ENCODE measurements around the gene ERGIC1.
A peak's percentile ranks its signal among the peaks of the same experiment; 100 is the strongest.
"Not testable (repeated sequence)": the region's sequence is repeated elsewhere in the genome, so short reads cannot be mapped to it uniquely, and the experiment has no call there.

Gene ERGIC1

DNA sequence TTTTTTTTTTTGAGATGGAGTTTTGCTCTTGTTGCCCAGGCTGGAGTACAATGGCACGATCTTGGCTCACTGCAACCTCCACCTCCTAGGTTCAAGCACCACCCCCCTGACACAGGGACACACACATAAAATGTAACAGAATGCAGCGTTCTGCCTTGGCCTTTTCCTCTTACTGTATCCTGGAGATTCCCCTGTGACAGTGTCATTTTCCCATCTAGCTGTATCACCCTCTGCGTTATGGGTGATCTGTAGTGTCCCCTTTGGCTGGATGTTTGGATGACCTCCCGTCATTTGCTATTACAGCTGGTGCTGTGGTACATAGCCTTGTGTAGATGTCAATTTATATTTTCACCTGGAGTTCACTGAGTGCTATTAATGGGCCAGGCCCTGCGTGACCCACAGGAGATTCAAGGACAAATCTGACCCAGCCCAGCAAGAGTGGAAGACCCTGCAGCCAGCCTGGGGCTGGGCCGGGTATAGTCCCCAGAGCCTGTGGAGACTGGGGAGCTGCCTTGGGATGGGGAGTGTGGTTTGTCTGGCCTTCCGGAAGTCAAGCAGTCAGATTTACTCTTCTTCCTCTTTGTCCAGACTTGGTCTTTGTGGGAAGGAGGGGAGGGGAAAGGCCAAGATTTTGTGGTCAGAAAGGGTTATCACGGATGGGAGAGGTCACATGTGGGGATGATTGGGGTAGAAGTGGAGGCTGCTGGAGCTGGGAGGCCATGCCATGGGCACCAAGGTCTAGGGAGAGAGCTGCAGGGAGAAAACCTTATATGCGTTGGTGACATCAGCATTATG, 43.6 kb downstream of the ERGIC1 start:
- peak in 1 of 56 donors; percentile 7 for DNase-seq

DNA sequence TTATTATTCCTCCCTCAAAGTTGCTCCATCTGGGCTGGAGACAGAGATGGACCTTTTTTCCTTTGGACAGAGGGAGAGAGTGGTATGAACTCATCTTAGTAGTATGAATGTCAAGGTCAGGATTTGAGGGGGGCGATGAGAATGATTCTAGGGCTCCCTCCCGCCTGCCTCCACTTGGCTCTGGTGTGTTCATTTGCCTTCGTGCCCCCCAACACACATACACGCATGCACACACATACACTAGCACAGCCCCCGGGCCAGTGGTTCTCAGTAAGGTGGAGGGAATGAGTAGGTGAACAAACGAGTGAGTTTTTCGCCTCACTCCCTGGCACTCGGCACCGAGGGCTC, 44.5 kb downstream of the ERGIC1 start:
- no peak for DNase-seq

DNA sequence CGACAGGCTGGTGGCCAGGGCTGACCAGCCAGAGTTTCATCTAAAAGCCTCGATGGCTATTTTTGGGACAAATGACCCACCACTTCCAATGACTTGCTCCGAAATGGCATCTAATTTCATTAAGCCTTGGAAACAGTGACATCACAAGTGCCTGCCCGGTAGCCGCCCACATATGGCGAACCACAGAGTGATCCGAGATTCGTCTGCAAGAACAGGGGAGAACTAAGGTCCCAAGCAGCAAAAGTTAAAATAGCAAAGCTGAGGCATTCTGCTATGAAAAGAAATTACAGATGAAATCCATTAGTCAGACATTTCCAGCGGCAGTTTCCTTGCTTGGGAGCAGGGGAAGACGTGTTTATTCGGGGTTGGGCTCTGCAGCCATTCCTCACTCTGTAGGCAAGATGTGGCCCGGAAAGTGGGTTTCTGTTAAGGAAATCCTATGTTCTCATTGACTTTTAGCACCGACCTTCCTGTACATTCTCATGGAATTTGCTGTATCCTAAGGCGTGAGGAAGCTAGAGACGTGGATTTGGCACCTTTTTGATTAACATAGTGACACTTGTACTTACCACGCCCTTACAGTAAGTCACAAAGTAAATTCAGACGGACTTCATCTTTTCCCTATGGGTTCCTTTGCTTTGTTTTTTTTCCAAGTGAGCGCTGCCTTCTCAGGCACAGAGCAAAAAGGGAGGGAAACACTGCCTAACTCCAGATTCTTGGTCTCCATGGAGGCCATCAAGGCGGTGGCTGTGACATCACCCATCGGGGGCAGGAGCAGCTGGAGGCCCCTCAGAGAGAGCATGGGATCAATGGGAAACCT, 45.1 kb downstream of the ERGIC1 start:
- DNase-seq: no peak

DNA sequence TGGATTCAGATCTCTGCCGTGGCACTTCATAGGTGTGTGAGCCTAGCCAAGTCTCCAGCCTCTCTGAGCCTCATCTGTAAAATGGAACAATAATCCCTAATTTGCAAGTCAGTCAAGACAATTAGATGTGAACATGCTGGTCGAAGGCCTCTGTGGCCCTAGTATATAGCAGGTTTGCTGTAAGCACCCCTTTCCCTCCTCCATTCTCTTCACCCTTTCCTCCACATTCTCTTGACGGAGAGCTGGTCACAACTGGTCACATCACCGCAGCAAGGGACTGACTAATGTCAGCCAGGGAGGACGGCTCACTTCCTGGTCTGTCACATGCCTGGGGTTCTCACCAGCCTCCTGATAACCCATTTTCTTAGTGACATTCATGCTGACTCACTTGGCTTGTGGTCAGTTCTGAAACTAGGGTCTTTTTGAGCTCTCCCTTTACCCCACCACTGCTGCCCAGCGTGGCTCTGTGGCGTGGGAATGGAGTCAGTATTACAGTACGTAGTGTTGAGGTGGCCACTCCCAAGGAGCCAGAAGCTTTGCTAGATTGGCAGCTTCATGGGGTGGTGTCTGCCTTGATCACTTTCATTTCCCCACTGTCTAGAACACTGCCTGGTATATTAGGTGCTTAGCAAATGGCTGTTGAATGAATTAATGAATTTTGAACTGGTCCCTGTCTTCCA, 47.8 kb downstream of the ERGIC1 start:
- peak in 1 of 56 donors; percentile 7 for DNase-seq

DNA sequence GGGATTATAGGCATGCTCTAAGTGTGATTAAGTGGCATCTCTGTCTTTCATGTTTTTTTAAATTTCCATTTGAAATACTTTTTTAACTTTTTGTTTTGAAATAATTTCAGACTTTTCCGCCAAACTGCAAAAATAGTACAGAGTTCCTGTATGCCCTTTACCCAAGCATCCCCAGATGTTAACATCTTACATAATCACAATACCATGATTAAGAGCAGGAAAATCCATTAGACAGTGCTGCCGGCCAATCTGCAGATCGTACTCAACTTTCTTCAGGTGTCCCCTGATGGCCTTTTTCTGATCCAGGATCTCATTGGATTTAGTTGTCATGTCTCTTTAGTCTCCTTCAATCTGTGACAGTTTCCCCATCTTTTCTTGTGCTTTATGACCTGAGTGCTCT, 49.0 kb downstream of the ERGIC1 start:
- DNase-seq: no peak

DNA sequence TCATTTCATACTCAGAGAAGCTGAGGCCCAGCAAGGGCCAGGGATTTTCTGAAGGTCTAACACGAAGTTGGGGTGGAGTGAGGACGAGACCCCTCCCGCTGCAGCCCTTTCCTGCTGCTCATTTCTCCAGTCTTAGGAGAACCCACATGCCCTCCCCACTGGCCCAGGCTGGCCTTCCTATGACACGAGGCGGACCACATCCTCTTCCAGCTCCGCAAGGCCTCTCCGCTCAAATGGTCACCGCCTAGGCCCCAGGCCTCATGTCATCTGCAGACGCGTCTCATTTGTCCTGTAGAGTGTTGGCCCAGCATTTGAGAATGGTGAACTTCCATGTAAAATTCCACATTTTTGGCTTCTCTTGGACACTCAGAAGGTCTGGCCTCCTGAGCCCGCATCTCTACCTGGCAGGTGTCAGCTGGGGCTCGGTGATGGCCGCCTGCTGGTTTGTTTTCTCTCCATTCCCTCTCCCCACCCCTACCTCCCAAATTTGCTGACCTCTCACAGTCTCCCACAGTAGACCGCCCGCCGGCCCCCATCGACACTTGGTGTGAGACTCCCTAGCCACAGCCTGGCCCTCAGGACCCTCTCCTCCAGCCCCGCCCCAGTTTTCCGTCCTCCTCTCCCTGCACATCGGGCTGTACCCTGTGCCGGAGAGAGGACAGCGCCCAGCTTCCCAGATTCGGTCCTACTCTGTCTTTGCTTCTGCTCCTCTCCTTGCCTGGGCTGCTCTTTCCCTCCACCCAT, 51.7 kb downstream of the ERGIC1 start:
- DNase-seq: peak in 6 of 56 donors; percentile 11 to 37 (median 24)

DNA sequence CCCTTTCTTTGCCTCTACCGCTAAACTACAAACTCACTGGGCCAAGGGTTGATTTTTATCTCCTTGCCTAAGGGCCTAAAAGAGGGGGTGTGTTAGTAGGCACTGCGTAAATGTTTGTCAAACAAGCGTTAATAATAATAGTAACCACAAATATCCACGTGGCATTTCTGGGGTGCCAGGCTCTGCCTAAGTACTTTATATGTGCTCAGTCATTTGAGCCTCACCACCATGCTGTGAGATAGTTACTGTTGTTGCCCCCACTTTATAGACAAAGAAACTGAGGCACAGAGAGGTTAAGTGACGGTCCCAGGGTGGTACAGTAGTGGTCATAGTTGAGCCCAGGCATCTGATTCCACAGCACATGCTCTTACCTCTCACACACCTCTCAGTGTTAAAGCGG, 52.4 kb downstream of the ERGIC1 start:
- DNase-seq: no peak

DNA sequence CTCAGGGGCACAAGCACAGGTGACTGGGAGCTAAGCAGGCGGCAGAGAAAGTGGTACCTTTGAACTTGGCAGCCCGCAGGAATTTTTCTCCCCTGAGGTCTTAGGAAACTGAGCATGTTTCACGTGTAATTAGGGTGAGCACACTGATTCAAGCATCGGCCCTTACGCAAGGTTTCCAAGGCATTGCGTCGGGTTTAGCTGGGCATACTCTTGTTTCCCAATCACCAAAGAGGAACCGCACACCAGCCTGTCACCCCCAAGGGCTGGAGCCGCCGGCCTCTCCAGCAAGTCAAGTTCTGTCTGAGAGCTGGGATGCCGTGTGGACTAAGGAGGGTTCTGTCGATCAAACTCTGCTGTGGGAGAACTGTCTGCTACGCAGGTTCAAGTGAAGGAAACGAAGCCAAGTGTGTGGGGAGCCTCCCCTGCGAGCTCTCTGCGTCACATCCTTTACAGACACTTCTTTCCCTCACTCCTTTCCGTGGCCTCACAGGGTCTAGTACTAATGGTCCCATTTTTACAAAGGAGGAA, 53.0 kb downstream of the ERGIC1 start:
- DNase-seq: peak in 23 of 56 donors; percentile 19 to 69 (median 47)

DNA sequence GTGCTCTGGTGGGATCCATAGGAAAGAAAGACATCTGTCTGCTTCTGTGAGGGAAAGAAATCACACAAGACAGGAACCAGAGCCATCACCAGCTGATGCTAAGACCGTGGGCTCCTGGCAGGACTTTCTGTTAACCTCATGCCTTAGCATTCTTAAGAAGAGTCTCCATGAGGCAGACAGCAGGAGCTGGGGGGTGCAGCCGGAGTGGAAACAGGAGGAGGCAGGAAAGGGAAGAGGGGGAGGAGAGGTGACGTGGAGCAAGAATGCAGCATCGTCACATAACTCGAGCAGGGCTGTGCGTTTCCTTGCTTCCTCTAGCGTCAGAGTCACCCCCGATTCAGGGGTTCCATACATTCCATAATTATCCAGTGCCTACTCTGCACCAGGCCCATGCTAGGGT, 53.6 kb downstream of the ERGIC1 start:
- peak in 25 of 56 donors; percentile 16 to 82 (median 45) for DNase-seq

DNA sequence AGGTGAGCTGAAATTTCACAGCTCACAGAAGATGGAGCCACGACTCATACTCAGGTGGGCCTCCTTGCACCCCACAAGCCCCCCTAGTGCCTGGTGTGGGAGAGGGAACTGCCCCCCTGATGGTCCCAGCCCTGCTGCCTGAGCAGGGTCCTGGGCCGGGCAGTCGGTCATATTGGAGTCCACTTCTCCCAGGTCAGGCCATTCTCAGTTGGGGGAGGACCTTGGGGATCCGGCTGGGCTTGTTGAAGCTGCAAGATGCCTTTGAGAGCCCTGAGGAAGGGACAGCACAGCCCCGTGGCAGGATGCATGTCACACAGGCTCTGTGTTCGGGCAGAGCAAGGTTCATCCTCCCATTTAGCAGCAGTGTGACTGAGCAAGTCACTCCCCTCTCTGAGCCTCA, 56.6 kb downstream of the ERGIC1 start:
- no peak for DNase-seq

DNA sequence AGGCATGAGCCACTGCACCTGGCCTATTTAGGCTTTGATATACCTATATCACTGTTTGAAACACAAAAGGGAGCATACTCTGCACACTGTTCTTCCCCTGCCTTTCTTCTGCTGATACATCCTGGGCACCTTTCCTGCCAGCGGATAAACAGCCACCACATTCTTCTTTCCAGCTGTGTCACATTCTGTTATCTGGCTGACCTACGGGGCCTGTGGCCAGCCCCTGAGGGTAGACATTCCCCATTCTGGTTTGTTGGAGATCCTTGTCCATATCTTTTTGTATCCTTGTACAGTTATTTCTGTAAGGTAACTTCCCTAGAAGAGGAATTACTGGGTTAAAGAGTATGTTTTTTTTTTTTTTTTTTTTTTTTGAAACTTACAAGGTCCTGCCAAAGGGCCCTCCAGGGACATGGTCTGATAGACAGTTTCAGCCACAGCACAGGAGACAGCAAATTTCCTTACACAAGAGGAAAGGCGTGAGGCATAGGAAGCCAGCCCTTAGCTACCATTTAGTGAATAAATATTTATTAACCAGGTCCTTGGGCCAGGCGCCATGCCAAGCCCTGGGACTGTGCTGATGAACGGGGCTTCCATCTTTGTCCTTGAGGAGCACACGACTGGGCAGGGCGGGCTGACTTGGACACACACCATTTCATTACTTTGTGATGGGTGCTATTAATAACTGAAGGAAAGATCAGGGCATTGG, 57.8 kb downstream of the ERGIC1 start:
- DNase-seq: no peak

DNA sequence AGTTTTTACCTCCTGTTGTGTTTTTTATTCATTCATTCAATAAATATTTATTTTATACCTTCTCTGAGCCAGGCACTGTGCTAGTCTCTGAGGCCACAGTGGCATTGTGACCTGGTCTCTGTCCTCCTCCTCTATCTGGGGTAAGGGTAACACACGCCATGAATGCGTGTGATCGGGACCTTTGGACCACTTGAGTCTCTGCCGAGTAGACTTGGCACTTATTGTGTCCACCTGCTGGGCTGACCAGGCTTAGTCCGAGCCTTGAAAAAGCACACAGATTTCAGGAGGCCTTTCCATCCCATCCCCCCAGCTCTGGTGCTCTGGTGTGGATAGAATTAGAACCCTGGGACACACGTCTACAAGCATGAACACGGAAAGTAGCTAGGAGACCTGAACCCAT, 58.7 kb downstream of the ERGIC1 start:
- DNase-seq: no peak

DNA sequence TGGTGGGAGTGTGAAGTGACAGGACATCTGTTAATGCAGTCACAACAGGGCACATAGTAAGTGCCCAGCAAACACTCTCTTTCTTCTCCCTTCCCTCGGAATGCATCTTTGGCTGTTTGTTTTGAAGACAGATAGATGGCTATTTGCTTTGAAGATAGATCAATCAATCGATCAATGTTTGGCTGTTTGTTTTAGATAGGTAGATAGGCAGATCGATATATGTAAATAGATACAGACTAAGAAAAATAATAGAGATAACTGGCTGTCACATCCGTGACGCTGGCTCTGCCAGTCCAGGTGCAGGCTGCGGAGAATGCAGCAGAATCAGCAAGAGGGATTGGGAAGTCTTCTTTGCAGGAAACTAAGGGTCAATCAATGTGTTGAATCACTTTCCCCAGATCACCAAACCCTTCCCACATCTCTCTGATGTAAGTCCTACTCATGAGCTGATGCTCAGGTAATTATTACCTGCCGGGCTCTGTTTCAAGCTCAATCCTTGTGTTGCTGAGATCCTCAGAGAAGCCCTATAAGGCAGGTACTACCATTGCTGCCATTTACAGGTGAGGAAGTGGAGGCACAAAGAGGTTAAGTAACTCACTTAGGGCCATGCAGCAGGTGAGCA, 60.8 kb downstream of the ERGIC1 start:
- no peak for DNase-seq

DNA sequence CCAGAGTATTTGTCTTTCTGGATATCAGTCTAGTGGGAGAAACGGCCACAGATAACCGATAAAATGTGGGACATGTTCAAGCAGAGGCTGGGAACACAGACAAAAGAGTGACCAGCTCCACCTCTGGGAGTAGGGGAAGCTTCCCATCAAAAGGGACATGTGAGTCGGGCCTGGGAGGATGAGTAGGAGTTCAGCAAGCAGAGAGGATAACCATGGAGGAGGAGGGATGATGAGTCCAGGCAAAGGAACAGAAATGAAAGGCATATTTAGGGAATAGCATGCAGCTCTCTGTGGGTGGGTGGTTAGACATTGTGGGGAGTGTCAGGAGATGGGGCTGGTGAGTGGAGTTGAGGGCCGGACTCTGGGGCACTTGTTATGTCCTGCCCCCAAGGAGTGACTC, 61.5 kb downstream of the ERGIC1 start:
- no peak for DNase-seq

DNA sequence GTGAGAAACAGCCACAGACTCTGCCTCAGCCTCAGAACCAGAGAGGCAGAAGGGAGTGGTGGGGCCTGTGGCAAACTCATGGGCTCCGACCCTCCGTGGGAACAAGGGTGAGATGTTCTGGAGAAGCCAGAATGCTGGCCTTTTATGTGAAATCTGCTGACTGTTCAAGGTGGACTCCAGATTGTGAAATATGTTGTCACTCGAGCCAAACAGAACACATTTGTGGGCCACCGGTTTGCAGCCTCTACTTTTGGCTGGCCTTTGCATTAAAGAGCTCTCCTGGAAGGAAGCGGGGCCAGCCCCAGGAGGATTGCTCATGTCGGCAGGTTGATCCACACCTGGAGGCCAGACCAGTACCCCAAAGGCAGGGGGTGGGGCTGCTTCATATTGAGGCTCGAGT, 62.4 kb downstream of the ERGIC1 start:
- no peak for DNase-seq

DNA sequence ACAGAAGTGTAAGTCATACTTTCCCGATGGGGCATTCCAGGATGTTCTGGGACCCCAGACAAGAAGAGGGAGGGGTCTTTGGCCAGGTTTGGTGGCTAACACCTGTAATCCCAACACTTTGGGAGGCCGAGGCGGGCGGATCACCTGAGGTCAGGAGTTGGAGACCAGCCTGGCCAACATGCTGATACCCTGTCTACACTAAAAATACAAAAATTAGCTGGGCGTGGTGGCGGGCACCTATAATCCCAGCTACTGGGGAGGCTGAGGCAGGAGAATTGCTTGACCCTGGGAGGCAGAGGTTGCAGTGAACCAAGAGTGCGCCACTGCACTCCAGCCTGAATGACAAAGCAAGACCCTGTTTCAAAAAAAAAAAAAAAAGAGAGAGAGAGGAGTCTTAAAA, 63.0 kb downstream of the ERGIC1 start:
- DNase-seq: not testable (repeated sequence)

DNA sequence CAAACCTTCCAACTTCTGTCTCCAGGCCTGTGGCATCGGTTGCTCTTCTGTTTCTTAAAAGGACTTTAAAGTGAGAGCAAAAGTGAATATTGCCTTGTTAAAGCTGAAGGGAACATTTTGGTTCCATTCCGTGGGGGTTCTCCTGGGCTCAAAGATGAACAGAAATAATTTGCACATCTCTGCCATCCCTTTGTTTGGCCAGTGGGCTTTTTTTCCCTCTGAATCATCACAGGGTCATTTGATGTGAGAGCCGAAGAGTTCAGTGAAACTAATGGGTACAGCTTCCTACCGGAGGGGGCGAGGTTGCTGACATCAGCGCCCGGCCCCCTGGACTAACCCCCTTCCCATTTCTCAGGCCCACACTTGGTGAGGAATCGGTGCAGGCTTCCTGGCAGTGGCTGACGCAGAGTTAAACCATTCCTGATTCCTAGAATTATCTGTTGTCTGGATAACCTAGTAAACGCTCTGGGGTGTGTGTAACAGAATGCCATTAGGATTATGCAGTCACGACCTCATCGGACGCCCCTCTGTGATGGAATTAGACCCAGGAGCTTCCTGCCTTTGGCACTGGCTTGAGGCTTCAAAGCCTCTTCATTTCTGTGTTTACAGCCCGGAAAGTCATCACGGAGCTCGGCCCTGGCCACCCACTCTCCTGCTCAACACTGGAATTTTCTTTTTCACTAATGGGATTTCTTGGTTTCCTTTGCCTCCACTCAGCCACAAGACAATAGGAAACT, 63.6 kb downstream of the ERGIC1 start:
- DNase-seq: no peak

DNA sequence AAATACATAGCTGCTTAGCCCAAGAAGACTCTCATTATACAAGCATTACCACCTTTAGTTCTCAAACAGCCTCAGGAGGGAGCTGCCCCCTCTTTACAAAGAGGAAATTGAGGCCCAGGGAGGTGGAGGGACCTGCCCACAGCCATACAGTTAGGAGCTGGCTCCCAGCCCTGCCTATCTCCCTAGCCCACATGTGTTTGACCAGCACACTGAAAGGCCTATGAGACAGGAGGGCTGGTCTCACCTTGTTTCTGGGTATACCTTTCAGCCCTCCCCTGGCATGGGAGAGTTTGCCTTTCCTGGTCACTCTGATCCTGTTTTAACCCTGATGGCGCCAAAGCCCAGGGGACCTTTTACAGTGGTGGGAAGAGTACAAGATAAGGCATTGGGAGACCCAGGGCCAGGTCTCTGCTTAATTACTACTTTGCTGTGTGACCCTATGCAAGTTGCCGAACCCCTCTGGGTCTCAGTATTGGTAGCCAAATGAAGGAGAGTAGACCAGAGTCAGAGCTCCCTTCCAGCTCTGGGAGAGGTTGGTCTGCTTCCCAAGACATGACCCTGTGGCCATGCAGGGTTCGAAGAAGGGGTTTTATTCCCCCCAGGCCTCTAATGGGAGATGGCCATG, 64.3 kb downstream of the ERGIC1 start:
- no peak for DNase-seq

DNA sequence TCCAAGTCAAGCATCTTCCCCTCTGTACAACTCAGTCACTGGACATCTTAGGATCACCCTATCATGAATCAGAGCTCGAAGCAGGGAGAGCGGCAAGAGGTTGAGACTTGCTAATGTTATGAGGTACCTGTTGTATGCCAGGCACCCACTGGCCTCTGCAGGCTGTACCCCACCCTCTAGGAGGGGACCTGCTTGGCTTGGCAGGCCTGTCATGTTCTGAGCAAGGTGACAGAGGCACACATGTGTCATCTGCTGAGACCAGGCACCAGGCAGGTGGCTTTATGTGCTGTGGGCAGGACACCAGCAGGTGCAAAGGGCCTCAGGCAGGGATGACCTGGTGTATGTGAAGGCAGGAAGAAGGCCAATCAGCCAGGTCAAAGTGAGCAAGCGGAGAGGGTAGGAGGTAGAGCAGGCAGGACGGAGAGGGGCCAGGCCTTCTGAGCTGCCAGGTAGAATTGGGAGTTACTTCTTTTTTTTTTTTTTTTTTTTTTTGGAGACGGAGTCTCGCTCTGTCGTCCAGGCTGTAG, 64.9 kb downstream of the ERGIC1 start:
- no peak for DNase-seq
